Nephron progenitor cell (in vitro differentiated cells): ENCODE measurements around the gene FBXO38.
A peak's percentile ranks its signal among the peaks of the same experiment; 100 is the strongest.

ENCODE experiments used
- DNase-seq: peaks from one replicate; pipeline ENCODE4 v3.0.0; 2021
- H3K27ac Mint-ChIP-seq: 2 replicates; pipeline ENCODE4 v1.8.0; 2021; ENCODE audit warnings: mild to moderate bottlenecking, moderate library complexity, mixed read lengths
- H3K27me3 Mint-ChIP-seq: 2 replicates; pipeline ENCODE4 v1.8.0; 2021; ENCODE audit warnings: mild to moderate bottlenecking, low read depth, mixed read lengths; ENCODE audit not compliant: poor library complexity
- H3K36me3 Mint-ChIP-seq: 2 replicates; pipeline ENCODE4 v1.8.0; 2021; ENCODE audit warnings: low read depth, mixed read lengths
- H3K4me1 Mint-ChIP-seq: 2 replicates; pipeline ENCODE4 v1.8.0; 2021; ENCODE audit warnings: mixed read lengths
- H3K4me3 Mint-ChIP-seq: 2 replicates; pipeline ENCODE4 v1.8.0; 2021; ENCODE audit warnings: mild to moderate bottlenecking, moderate library complexity, mixed read lengths
- H3K9me3 Mint-ChIP-seq: 2 replicates; pipeline ENCODE4 v1.8.0; 2021; ENCODE audit warnings: mild to moderate bottlenecking, moderate library complexity, mixed read lengths
- TF ChIP-seq, protein P1 (sequence below): fragments of 200-600 bp; sonication (generic); IDR thresholded peaks from 2 replicates; pipeline ENCODE4 v1.5.0; 2021; ENCODE audit warnings: antibody characterized with exemption

The FBXO38 gene

DNA sequence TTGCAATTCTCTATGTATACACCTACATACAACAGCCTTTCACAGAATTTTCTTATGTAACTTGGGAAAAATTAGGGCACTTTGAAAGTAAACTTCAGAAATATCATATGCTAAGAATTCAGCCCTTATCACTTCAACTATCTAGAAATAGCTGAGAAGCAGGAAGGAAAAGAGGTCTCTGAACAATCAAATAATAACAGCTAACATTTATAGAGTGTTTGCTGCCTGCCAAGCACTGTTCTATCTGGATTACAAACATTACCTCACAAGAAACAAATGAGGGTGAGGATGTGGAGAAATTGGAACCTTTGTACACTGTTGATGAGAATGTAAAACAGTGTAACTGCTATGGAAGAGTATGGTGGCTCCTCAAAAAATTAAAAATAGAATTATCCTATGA is 4.4 kb upstream of the FBXO38 start:
- H3K36me3 Mint-ChIP-seq, result peaks cover 13% of the 10 kb centered on the region
- H3K9me3 Mint-ChIP-seq, result no peaks in the 10 kb centered on the region
- H3K4me1 Mint-ChIP-seq, result peaks cover 23% of the 10 kb centered on the region
- H3K27ac Mint-ChIP-seq, result no peak overlapping the region
- no peaks in the 10 kb centered on the region for H3K27me3 Mint-ChIP-seq
- no peak overlapping the region for H3K4me3 Mint-ChIP-seq
- TF ChIP-seq, protein P1, sequence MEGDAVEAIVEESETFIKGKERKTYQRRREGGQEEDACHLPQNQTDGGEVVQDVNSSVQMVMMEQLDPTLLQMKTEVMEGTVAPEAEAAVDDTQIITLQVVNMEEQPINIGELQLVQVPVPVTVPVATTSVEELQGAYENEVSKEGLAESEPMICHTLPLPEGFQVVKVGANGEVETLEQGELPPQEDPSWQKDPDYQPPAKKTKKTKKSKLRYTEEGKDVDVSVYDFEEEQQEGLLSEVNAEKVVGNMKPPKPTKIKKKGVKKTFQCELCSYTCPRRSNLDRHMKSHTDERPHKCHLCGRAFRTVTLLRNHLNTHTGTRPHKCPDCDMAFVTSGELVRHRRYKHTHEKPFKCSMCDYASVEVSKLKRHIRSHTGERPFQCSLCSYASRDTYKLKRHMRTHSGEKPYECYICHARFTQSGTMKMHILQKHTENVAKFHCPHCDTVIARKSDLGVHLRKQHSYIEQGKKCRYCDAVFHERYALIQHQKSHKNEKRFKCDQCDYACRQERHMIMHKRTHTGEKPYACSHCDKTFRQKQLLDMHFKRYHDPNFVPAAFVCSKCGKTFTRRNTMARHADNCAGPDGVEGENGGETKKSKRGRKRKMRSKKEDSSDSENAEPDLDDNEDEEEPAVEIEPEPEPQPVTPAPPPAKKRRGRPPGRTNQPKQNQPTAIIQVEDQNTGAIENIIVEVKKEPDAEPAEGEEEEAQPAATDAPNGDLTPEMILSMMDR, result no peak
- no peak for DNase-seq

DNA sequence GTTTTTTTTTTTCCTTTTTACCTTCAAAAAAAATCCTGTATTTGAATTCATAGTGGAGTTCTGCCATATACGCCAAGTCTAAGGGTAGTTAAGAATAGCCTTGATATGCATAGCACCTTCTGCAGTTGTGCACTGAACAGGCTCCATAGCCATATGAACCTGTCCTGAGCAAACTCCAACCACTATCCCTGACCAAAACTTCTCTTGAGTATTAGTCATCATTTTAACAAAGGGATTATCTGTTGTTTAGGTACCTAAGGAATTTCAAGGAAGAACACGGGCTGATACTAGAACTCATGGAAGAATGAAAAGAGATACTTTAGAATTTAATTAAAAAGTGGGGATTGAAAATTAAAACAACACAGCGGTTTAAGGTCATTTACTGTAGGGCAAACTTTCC is 1.9 kb upstream of the FBXO38 start:
- Mint-ChIP-seq H3K4me1 (peaks cover 43% of the 10 kb centered on the region), H3K4me3 (peak overlapping the region; percentile 37), H3K27me3 (no peaks in the 10 kb centered on the region), H3K9me3 (no peaks in the 10 kb centered on the region), H3K27ac (no peak overlapping the region), H3K36me3 (peaks cover 20% of the 10 kb centered on the region)
- no peak for DNase-seq
- TF ChIP-seq, protein P1, result no peak

DNA sequence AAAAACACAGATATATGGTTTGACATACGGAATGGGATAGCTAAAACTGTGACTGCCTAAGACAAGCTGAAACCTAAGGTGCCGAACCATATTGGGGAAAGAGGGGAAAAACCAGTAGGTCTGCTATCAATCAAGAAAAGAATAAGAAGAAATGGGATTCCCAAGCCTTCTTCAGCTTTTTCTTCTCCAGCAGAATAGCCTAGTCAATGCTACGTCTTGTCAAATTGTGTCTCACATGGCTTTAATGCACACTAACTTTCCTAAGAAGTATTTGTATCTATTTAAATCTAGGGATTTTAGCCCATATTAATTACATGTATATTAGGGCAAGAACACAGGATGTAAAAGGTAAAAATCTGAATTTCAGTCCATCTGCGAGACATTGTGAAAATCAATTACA is 797 bp upstream of the FBXO38 start:
- TF ChIP-seq, protein P1, result no peak
- no peak for DNase-seq
- Mint-ChIP-seq H3K27me3 (no peaks in the 10 kb centered on the region), H3K4me3 (peak overlapping the region; percentile 99), H3K36me3 (peaks cover 22% of the 10 kb centered on the region), H3K9me3 (no peaks in the 10 kb centered on the region), H3K27ac (no peak overlapping the region), H3K4me1 (peaks cover 45% of the 10 kb centered on the region)

DNA sequence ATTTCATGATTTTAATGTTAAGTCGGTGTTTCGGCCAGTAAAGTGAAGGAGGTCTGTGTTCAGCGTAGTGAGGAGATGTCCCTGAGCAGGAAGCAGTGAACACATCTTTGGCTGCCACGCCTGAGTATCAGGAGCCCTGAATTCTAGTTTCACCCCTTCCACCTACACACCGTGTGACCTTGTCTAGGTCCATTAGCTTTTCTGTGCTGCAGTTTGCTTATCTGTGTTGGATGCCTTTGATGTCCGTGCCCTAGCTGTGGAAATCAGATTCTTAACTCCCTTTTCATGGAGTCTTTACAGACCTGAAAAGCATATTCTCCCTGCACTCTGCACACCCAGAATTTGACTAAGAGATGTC is 601 bp downstream of the FBXO38 start:
- peaks cover 19% of the 10 kb centered on the region for H3K36me3 Mint-ChIP-seq
- peak overlapping the region; percentile 99 for H3K4me3 Mint-ChIP-seq
- no peaks in the 10 kb centered on the region for H3K27me3 Mint-ChIP-seq
- H3K27ac Mint-ChIP-seq, result peak overlapping the region; percentile 99
- TF ChIP-seq, protein P1, result no peak
- peaks cover 45% of the 10 kb centered on the region for H3K4me1 Mint-ChIP-seq
- no peak for DNase-seq
- H3K9me3 Mint-ChIP-seq, result no peaks in the 10 kb centered on the region

DNA sequence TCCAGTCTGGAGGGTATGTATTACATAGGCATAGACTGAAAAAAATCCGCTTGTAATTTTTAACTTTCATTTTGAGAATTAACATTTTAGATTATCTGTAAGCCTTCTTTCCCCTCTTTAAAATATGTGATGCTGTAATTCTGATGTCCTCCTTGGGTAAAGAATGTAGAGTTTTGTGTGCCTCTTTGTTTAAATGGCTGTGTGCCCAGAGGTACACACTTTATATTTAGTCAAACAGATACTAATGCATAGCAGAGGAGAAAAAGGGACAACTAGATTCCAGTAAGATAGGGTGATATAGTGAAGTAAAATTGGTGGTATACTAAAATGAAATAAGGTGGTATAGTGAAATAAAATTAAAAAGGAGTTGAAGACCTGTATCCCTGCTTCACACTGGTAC is 1.3 kb downstream of the FBXO38 start:
- H3K36me3 Mint-ChIP-seq, result peaks cover 19% of the 10 kb centered on the region
- H3K4me3 Mint-ChIP-seq, result peak overlapping the region; percentile 99
- H3K9me3 Mint-ChIP-seq, result no peaks in the 10 kb centered on the region
- peaks cover 45% of the 10 kb centered on the region for H3K4me1 Mint-ChIP-seq
- DNase-seq, result no peak
- no peaks in the 10 kb centered on the region for H3K27me3 Mint-ChIP-seq
- H3K27ac Mint-ChIP-seq, result peak overlapping the region; percentile 9
- TF ChIP-seq, protein P1, result no peak

DNA sequence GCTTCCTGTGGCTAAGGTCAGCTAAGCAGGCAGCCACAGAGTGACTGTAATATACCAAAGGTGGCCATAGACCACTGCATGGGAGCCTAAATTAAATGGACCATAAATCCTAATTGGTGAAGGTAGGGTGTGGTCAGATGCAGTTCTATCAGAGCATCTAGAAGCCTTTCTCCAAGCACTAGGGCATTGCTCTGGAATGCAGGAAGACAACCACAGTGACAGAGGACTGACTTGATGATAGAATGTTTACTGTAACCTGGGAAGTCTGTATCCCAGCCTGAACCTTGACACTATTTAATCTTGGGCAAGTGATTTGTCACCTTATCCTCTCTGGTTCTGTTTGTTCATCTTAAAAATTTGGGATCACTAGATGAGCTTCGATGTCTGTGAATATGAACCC is 2.3 kb downstream of the FBXO38 start:
- TF ChIP-seq, protein P1, result no peak
- peaks cover 48% of the 10 kb centered on the region for H3K4me1 Mint-ChIP-seq
- no peaks in the 10 kb centered on the region for H3K27me3 Mint-ChIP-seq
- no peak for DNase-seq
- H3K4me3 Mint-ChIP-seq, result peak overlapping the region; percentile 99
- H3K9me3 Mint-ChIP-seq, result no peaks in the 10 kb centered on the region
- peaks cover 19% of the 10 kb centered on the region for H3K36me3 Mint-ChIP-seq
- peak overlapping the region; percentile 38 for H3K27ac Mint-ChIP-seq
